ENCODE measurements around the gene ADCY9.

The ADCY9 gene

DNA sequence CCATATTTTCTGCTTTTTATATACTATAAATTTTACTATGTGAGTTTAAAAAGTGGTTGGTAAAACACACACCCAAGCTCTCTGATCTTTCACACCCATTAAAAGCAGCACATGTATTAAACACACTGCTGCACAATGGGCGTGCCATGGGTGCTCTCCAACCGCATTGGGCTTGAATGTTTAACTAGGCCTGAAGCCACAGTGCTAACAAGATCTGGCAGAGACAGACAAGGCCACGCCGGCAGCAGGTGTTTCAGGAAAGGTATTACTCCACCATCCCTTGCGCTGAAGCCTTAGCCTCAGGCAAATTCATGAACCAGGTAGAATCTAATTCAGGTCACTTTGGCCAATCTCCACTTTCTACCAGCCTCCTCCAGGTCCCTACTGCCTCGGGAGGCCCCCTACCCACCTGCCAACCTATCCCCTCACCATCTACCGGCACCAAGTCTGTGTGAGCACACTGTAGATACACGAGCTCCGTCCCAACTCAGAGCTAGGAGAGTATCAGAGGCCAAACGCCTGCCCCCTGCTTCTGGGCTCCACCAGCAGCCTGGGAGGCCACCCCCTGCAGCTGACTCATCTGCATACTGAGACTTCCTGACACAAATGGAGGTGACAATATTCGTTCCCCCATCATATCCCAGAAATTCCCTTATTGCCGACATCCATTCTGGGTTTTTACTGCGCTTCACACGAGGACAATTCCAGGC is 95.0 kb downstream of the ADCY9 start:
- no peaks in the 10 kb centered on the region for H3K27me3 ChIP-seq (ENCODE audit: insufficient read depth, poor library complexity, severe bottlenecking)
- H3K4me3 ChIP-seq (replicated peaks; ENCODE audit: insufficient read depth, low read length), result no peak overlapping the region
- no peak overlapping the region for H3K27ac ChIP-seq (replicated peaks)
- TF ChIP-seq POLR2AphosphoS5 (IDR thresholded peaks at IDR 0.05; ENCODE audit: low read depth), result no peak
- no peak for TF ChIP-seq GABPA (IDR thresholded peaks at IDR 0.05; ENCODE audit: low read depth)
- no peak for TF ChIP-seq SPI1 (IDR thresholded peaks at IDR 0.05; ENCODE audit: borderline replicate concordance, low read depth)
- TF ChIP-seq, protein P1, sequence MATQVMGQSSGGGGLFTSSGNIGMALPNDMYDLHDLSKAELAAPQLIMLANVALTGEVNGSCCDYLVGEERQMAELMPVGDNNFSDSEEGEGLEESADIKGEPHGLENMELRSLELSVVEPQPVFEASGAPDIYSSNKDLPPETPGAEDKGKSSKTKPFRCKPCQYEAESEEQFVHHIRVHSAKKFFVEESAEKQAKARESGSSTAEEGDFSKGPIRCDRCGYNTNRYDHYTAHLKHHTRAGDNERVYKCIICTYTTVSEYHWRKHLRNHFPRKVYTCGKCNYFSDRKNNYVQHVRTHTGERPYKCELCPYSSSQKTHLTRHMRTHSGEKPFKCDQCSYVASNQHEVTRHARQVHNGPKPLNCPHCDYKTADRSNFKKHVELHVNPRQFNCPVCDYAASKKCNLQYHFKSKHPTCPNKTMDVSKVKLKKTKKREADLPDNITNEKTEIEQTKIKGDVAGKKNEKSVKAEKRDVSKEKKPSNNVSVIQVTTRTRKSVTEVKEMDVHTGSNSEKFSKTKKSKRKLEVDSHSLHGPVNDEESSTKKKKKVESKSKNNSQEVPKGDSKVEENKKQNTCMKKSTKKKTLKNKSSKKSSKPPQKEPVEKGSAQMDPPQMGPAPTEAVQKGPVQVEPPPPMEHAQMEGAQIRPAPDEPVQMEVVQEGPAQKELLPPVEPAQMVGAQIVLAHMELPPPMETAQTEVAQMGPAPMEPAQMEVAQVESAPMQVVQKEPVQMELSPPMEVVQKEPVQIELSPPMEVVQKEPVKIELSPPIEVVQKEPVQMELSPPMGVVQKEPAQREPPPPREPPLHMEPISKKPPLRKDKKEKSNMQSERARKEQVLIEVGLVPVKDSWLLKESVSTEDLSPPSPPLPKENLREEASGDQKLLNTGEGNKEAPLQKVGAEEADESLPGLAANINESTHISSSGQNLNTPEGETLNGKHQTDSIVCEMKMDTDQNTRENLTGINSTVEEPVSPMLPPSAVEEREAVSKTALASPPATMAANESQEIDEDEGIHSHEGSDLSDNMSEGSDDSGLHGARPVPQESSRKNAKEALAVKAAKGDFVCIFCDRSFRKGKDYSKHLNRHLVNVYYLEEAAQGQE (IDR thresholded peaks at IDR 0.05; ENCODE audit: insufficient replicate concordance, low read depth), result no peak
- TF ChIP-seq, protein P2, sequence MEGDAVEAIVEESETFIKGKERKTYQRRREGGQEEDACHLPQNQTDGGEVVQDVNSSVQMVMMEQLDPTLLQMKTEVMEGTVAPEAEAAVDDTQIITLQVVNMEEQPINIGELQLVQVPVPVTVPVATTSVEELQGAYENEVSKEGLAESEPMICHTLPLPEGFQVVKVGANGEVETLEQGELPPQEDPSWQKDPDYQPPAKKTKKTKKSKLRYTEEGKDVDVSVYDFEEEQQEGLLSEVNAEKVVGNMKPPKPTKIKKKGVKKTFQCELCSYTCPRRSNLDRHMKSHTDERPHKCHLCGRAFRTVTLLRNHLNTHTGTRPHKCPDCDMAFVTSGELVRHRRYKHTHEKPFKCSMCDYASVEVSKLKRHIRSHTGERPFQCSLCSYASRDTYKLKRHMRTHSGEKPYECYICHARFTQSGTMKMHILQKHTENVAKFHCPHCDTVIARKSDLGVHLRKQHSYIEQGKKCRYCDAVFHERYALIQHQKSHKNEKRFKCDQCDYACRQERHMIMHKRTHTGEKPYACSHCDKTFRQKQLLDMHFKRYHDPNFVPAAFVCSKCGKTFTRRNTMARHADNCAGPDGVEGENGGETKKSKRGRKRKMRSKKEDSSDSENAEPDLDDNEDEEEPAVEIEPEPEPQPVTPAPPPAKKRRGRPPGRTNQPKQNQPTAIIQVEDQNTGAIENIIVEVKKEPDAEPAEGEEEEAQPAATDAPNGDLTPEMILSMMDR (IDR thresholded peaks at IDR 0.05; ENCODE audit: insufficient read depth, low read length), result no peak
- DNase-seq (ENCODE audit: low read depth in 1 of 2, low spot score in 1 of 2), result no peak

DNA sequence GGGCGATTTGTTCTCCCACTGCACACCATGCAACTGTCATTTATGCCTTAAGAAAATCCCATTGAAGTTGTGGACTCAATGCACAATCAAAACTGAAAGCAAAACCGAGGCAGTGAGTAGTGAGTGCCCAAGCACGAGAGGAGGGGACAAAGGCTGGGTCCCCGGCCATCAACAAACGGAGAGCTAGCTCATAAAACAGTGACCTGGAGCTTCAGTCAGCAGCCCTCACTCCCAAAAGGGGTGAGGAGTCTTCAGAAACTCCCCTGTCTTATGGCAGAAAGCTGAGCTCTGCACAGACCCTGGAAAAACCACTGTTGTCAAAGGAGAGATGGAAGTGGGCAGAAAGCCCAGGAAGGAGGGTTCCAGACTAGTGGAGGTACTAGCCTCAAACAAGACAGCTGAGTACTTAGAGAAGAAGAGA is 96.9 kb downstream of the ADCY9 start:
- DNase-seq (ENCODE audit: low read depth in 1 of 2, low spot score in 1 of 2), result no peak
- H3K27ac ChIP-seq (replicated peaks), result no peak overlapping the region
- H3K27me3 ChIP-seq (ENCODE audit: insufficient read depth, poor library complexity, severe bottlenecking), result no peaks in the 10 kb centered on the region
- no peak for TF ChIP-seq SPI1 (IDR thresholded peaks at IDR 0.05; ENCODE audit: borderline replicate concordance, low read depth)
- TF ChIP-seq GABPA (IDR thresholded peaks at IDR 0.05; ENCODE audit: low read depth), result no peak
- no peak for TF ChIP-seq POLR2AphosphoS5 (IDR thresholded peaks at IDR 0.05; ENCODE audit: low read depth)
- TF ChIP-seq, protein P1 (IDR thresholded peaks at IDR 0.05; ENCODE audit: insufficient replicate concordance, low read depth), result no peak
- TF ChIP-seq, protein P2 (IDR thresholded peaks at IDR 0.05; ENCODE audit: insufficient read depth, low read length), result no peak
- no peak overlapping the region for H3K4me3 ChIP-seq (replicated peaks; ENCODE audit: insufficient read depth, low read length)

DNA sequence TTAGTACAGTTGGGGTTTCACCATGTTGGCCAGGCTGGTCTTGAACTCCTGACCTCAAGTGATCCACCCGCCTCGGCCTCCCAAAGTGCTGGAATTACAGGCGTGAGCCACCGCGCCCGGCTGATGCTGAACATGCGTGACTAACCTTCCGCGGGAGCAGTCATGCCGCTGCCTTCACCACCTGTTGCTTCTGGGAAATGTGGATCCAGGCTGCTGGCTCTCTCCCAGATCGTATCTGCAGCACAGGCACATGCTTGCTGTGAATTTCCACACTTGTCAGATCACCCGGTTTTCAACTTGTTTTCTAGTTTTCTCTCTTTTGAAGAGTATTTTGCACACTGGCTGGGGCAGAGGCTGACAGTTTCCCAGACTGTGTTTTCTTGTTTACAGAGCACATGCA is 97.9 kb downstream of the ADCY9 start:
- H3K27ac ChIP-seq (replicated peaks), result no peak overlapping the region
- no peaks in the 10 kb centered on the region for H3K27me3 ChIP-seq (ENCODE audit: insufficient read depth, poor library complexity, severe bottlenecking)
- DNase-seq (ENCODE audit: low read depth in 1 of 2, low spot score in 1 of 2), result no peak
- H3K4me3 ChIP-seq (replicated peaks; ENCODE audit: insufficient read depth, low read length), result no peak overlapping the region
- TF ChIP-seq, protein P2 (IDR thresholded peaks at IDR 0.05; ENCODE audit: insufficient read depth, low read length), result no peak
- TF ChIP-seq SPI1 (IDR thresholded peaks at IDR 0.05; ENCODE audit: borderline replicate concordance, low read depth), result no peak
- TF ChIP-seq, protein P1 (IDR thresholded peaks at IDR 0.05; ENCODE audit: insufficient replicate concordance, low read depth), result no peak
- no peak for TF ChIP-seq POLR2AphosphoS5 (IDR thresholded peaks at IDR 0.05; ENCODE audit: low read depth)
- TF ChIP-seq GABPA (IDR thresholded peaks at IDR 0.05; ENCODE audit: low read depth), result no peak
